ENCODE data around the gene LMF1. TPM values are rescaled to one million over a fixed set of nuclear protein-coding genes. Genes with fewer than 3 reads are reported as not detected.

LMF1 gene
- total RNA-seq, 4 donors from 2014 or later, result 7.7 to 15.8 (median 10.2) TPM

GRCh38 chr16:931626-932500 lies 38.9 kb downstream of the LMF1 start:
- intact Hi-C loops (cut with DNase I; ENCODE audit: low total_unique reads) (no loop called here), in situ Hi-C loops (cut with MboI; ENCODE audit: low sequenced_read_pairs in 4 of 4) (no loop called here)
- H3K4me3 ChIP-seq, result no peak overlapping the region
- DNase-seq (no peak), ATAC-seq (no peak)
- H3K9me3 ChIP-seq, result no peaks in the 10 kb centered on the region
- no peak for TF ChIP-seq CTCF (IDR thresholded peaks at IDR 0.05 in 4 of 5, conservative IDR thresholded peaks at IDR 0.05 in 1 of 5)
- no peaks in the 10 kb centered on the region for H3K4me1 ChIP-seq
- H3K27me3 ChIP-seq, result no peaks in the 10 kb centered on the region
- peaks cover 0 to 33% of the 10 kb centered on the region in 2 donors for H3K36me3 ChIP-seq
- no peak overlapping the region for H3K27ac ChIP-seq

GRCh38 chr16:931171-931570 lies 39.6 kb downstream of the LMF1 start:
- no peaks in the 10 kb centered on the region for H3K4me1 ChIP-seq
- in situ Hi-C loops (cut with MboI; ENCODE audit: low sequenced_read_pairs in 4 of 4) (no loop called here), intact Hi-C loops (cut with DNase I; ENCODE audit: low total_unique reads) (no loop called here)
- DNase-seq, result no peak
- no peak for ATAC-seq
- no peak overlapping the region for H3K4me3 ChIP-seq
- no peak overlapping the region for H3K27ac ChIP-seq
- no peaks in the 10 kb centered on the region for H3K27me3 ChIP-seq
- H3K9me3 ChIP-seq, result no peaks in the 10 kb centered on the region
- H3K36me3 ChIP-seq, result peaks cover 0 to 33% of the 10 kb centered on the region in 2 donors
- TF ChIP-seq CTCF (IDR thresholded peaks at IDR 0.05 in 4 of 5, conservative IDR thresholded peaks at IDR 0.05 in 1 of 5), result no peak
- no peak for TF ChIP-seq POLR2A (IDR thresholded peaks at IDR 0.05)

- DNase-seq (no peak), ATAC-seq (no peak)
- H3K36me3 ChIP-seq, result peaks cover 0 to 37% of the 10 kb centered on the region in 2 donors
- in situ Hi-C loops (cut with MboI; ENCODE audit: low sequenced_read_pairs in 4 of 4), result no loop called here
- no peaks in the 10 kb centered on the region for H3K9me3 ChIP-seq
- no peak overlapping the region for H3K27ac ChIP-seq
- no peaks in the 10 kb centered on the region for H3K4me1 ChIP-seq
- no peak overlapping the region for H3K4me3 ChIP-seq
- intact Hi-C loops (cut with DNase I; ENCODE audit: low total_unique reads), result no loop called here
- TF ChIP-seq CTCF (IDR thresholded peaks at IDR 0.05 in 4 of 5, conservative IDR thresholded peaks at IDR 0.05 in 1 of 5) (no peak), POLR2A (IDR thresholded peaks at IDR 0.05) (no peak)
- no peaks in the 10 kb centered on the region for H3K27me3 ChIP-seq
Measured at GRCh38 chr16:930511-930910, 40.3 kb downstream of the LMF1 start.

- intact Hi-C loops (cut with DNase I; ENCODE audit: low total_unique reads), result no loop called here
Measured at GRCh38 chr16:930076-930475, 40.7 kb downstream of the LMF1 start.

More at GRCh38 chr16:930076-930475, 40.7 kb downstream of the LMF1 start:
- no peaks in the 10 kb centered on the region for H3K27me3 ChIP-seq
- ATAC-seq (no peak), DNase-seq (no peak)
- TF ChIP-seq CTCF (IDR thresholded peaks at IDR 0.05 in 4 of 5, conservative IDR thresholded peaks at IDR 0.05 in 1 of 5) (no peak), POLR2A (IDR thresholded peaks at IDR 0.05) (no peak)
- no peak overlapping the region for H3K4me3 ChIP-seq
- H3K9me3 ChIP-seq, result no peaks in the 10 kb centered on the region
- H3K4me1 ChIP-seq, result no peaks in the 10 kb centered on the region
- H3K36me3 ChIP-seq, result peaks cover 0 to 37% of the 10 kb centered on the region in 2 donors
- no peak overlapping the region for H3K27ac ChIP-seq
- in situ Hi-C loops (cut with MboI; ENCODE audit: low sequenced_read_pairs in 4 of 4), result no loop called here
